AG04450 (cell line): ENCODE results near the gene TWF2. TPM values are rescaled to one million over a fixed set of nuclear protein-coding genes. Genes with fewer than 3 reads are reported as not detected.

Experiments used
- CTCF ChIA-PET: fragments of 300-600, 350-600 bp; formaldehyde crosslinking; extraction: SDS; loops from one replicate; lab custom pipeline; 2022; ENCODE audit warnings: antibody characterized with exemption, inconsistent platforms; lab: Charles Lee
- POLR2A ChIA-PET: fragments of 350-600 bp; formaldehyde crosslinking; extraction: SDS; loops from one replicate; lab custom pipeline; 2021; ENCODE audit warnings: antibody characterized with exemption, inconsistent platforms; lab: Yijun Ruan, JAX
- DNase-seq: peaks from one replicate; pipeline ENCODE4 v3.0.0-alpha.2; 2011; ENCODE audit warnings: low read depth, low spot score
- H3K27ac ChIP-seq: one replicate; pipeline ENCODE4 v1.5.1; 2012; ENCODE audit warnings: low read depth, low read length, control low read depth
- H3K27me3 ChIP-seq: one replicate; pipeline ENCODE4 v1.6.0; 2012; ENCODE audit warnings: low read length; ENCODE audit not compliant: control insufficient read depth, insufficient read depth
- H3K4me3 ChIP-seq: 2 replicates; pipeline ENCODE4 v1.5.1; 2011; ENCODE audit warnings: mild to moderate bottlenecking, low read depth, low read length, control low read depth
- H3K9me3 ChIP-seq: 2 replicates; pipeline ENCODE4 v1.5.1; 2012; ENCODE audit warnings: low read length; ENCODE audit not compliant: control insufficient read depth, insufficient read depth
- polyA plus RNA-seq: library from polyadenylated mRNA; depleted of rRNA; stranded (reverse); fragments of >200 nt; gene quantifications from 2 replicates; pipeline ENCODE4 v1.2.3, GENCODE V29; 2011
- TF ChIP-seq, protein P1 (sequence below): IDR thresholded peaks from 2 replicates; pipeline ENCODE4 v1.5.1; 2011; ENCODE audit warnings: low read depth, low read length, control low read depth, inconsistent platforms

TWF2 gene
- polyA plus RNA-seq, 1 experiment: 96.6 TPM

DNA sequence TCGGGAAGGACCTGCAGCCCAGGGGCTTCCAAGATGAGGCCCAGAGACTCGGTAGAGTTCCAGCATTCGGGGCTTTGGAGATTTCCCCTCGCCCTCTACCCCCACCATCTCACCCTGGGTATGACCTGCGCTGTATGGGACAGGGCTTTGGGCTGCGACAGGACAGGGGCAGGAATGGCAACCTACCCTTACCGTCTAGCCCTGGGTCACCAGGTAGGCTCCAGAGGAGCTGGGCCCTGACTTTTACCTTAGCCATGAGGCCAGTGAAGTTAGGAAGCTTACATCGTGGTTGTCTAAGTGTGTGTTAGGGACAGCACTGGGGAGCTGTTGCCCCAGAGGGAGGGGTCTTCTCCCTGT lies 7.3 kb upstream of the TWF2 start:
- Histone ChIP-seq H3K9me3 (peaks cover 9% of the 10 kb centered on the region), H3K27me3 (no peaks in the 10 kb centered on the region), H3K4me3 (peak overlapping the region; percentile 67), H3K27ac (peak overlapping the region; percentile 47)
- TF ChIP-seq, protein P1, sequence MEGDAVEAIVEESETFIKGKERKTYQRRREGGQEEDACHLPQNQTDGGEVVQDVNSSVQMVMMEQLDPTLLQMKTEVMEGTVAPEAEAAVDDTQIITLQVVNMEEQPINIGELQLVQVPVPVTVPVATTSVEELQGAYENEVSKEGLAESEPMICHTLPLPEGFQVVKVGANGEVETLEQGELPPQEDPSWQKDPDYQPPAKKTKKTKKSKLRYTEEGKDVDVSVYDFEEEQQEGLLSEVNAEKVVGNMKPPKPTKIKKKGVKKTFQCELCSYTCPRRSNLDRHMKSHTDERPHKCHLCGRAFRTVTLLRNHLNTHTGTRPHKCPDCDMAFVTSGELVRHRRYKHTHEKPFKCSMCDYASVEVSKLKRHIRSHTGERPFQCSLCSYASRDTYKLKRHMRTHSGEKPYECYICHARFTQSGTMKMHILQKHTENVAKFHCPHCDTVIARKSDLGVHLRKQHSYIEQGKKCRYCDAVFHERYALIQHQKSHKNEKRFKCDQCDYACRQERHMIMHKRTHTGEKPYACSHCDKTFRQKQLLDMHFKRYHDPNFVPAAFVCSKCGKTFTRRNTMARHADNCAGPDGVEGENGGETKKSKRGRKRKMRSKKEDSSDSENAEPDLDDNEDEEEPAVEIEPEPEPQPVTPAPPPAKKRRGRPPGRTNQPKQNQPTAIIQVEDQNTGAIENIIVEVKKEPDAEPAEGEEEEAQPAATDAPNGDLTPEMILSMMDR: no peak
- DNase-seq: no peak
- ChIA-PET CTCF (interaction anchor here (0.6 to 1.1 kb wide), 2 partner anchors 8 to 26 kb away, joined by 3 read pairs; no protein-coding TSS in a partner anchor), POLR2A (interaction anchor here (1.2 to 1.8 kb wide), 4 partner anchors 9 to 32 kb away, joined by 5 to 14 read pairs (median 8); partner anchors contain the start of gene WDR82)

DNA sequence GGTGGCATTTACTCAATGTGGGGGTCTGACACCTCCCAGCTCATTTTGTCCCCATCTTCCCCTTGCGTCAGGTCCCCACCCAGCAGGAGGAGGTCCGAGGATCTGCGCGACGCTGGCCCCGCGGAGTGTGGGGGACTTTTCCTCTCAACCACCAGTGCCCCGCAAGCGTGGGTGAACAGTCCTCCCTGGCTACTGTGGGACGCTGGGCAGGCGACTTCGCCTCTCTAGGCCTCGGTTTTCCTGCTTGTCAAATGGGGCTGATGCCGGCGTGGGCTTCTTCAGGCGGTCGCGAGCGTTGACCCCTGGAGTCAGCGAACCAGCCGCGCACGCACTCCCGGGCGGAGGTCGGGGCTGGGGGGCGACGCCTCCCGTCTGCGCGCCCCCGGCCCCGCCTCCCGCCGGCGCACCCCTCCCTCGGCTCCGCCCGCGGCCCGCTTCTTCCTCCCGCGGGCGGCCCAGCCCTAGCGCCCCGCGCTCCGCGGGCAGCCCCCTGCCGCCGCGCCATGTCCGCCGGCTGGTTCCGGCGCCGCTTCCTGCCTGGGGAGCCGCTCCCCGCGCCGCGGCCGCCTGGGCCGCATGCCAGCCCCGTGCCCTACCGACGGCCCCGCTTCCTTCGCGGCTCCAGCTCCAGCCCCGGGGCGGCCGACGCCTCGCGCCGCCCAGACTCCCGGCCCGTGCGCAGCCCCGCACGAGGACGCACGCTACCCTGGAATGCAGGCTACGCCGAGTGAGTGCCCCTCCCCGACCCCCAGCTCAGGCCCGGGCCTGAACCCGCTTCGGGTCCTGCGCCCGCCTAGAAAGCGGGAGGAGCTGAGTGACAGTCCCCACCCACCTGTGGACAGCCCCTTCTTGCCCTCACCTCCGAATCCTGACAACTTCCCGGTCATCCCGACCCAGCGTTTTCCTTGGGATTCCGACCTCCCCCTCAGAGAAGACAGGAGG lies 6.6 kb upstream of the TWF2 start, which contains the start of gene PPM1M:
Gene PPM1M, plus strand, starts transcription at position 438 of the 942 bp plus-strand sequence. Its CDS starts 66 bp downstream, at position 504.
- Histone ChIP-seq H3K4me3 (peak within 1 kb of the TSS; percentile 67), H3K27ac (peak within 1 kb of the TSS; percentile 47), H3K9me3 (peaks cover 9% of the 10 kb centered on the region), H3K27me3 (no peaks in the 10 kb centered on the region)
- POLR2A ChIA-PET: interaction anchor here (1.2 to 1.8 kb wide), 4 partner anchors 8 to 32 kb away, joined by 5 to 14 read pairs (median 8); partner anchors contain the start of gene WDR82
- DNase-seq: no peak
- TF ChIP-seq, protein P1: no peak
- CTCF ChIA-PET: interaction anchor here (0.6 to 1.1 kb wide), 2 partner anchors 9 to 26 kb away, joined by 3 read pairs; no protein-coding TSS in a partner anchor

DNA sequence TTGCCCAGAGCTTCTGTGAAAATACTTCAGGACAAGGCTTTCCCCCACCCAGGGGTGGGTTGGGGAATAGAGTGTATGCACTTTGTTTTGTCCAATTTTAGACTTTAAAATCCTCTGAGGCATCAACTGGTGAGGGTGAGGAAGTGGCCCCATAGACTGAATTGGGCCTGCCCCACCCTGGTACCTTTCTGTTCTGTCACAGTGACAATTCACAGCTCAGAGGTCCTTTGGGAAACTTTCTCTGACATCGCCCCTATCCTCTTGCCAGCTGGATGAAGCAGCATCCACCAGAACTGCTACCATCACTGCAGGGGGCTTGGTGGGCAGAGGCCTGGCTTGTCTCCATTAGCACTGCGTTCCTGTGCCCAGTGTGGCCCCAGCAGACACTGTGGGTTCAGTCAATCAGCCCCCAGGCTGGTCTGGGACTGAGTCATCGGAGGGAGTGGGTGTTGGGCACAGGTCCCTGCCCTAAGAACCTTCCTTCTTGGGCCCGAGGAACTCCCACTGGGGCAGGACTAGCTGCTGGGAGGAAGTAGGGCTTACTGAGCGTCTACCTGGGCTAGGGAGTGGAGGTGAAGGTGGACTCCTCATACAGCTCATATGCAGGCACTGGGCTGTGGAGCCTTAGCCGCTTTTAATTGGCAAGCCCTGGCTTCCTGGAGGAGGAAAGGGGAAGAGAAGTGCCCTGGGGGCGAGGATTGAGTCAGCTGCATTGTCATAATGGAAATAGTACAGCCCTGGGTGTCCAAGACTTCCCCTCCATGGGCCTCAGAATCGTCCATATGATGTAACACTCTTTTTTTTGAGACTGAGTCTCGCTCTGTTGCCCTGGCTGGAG lies 5.1 kb upstream of the TWF2 start:
- ChIA-PET CTCF (interaction anchor here (1.1 to 2.7 kb wide), 2 partner anchors 24 to 95 kb away, joined by 6 to 17 read pairs; no protein-coding TSS in a partner anchor), POLR2A (no interaction called here)
- TF ChIP-seq, protein P1: no peak
- no peak overlapping the region for H3K4me3 ChIP-seq
- H3K27me3 ChIP-seq: no peaks in the 10 kb centered on the region
- H3K9me3 ChIP-seq: peaks cover 9% of the 10 kb centered on the region
- no peak for DNase-seq
- no peak overlapping the region for H3K27ac ChIP-seq

DNA sequence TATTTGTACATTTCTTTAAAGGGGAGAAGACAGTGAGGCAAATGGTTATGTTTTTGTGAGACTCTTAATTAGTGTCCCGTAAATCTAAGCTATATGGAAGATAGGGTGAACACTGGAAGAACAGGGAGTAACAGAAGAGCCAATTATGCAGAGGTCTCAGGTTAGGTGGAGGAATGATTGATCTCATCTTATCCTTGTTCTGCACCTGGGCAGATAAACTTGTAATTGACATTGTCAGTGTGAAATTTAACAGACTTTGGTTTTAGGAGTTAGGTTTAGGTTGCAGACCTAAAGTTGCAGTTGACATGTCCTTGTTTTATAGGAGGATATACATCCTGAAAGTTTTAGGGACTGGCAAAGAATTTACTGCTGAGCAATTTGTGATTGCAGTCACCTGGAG lies 3.1 kb upstream of the TWF2 start:
- DNase-seq: no peak
- no peak overlapping the region for H3K27ac ChIP-seq
- TF ChIP-seq, protein P1: no peak
- peaks cover 9% of the 10 kb centered on the region for H3K9me3 ChIP-seq
- POLR2A ChIA-PET: no interaction called here
- no peak overlapping the region for H3K4me3 ChIP-seq
- H3K27me3 ChIP-seq: no peaks in the 10 kb centered on the region
- CTCF ChIA-PET: interaction anchor here (1.1 to 2.7 kb wide), 2 partner anchors 11 to 22 kb away, joined by 3 to 17 read pairs; no protein-coding TSS in a partner anchor
